Body of pancreas (tissue), 4 donors: ENCODE data around the gene RGS14.

Experiments used
- POLR2A ChIP-seq, 3 donors: fragments of 450-650 bp; IDR thresholded peaks; one replicate each; pipeline ENCODE4 v1.6.1; 2016; ENCODE audit warnings: antibody characterized with exemption in 3 of 3, mild to moderate bottlenecking in 2 of 3
- TF ChIP-seq, protein P1 (sequence below), 7 experiments: fragments of 450-650 bp in 4 of 7; fragments of 200-600 bp in 3 of 7; sonication (generic) in 3 of 7; IDR thresholded peaks; one replicate each; pipeline ENCODE4 v1.5.1; 2016 to 2019; ENCODE audit warnings: antibody characterized with exemption in 7 of 7

GRCh38 chr5:177346820-177347219 is 10.9 kb upstream of the RGS14 start:
- TF ChIP-seq, protein P1, sequence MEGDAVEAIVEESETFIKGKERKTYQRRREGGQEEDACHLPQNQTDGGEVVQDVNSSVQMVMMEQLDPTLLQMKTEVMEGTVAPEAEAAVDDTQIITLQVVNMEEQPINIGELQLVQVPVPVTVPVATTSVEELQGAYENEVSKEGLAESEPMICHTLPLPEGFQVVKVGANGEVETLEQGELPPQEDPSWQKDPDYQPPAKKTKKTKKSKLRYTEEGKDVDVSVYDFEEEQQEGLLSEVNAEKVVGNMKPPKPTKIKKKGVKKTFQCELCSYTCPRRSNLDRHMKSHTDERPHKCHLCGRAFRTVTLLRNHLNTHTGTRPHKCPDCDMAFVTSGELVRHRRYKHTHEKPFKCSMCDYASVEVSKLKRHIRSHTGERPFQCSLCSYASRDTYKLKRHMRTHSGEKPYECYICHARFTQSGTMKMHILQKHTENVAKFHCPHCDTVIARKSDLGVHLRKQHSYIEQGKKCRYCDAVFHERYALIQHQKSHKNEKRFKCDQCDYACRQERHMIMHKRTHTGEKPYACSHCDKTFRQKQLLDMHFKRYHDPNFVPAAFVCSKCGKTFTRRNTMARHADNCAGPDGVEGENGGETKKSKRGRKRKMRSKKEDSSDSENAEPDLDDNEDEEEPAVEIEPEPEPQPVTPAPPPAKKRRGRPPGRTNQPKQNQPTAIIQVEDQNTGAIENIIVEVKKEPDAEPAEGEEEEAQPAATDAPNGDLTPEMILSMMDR (IDR thresholded peaks at IDR 0.05) = no peak
- no peak for TF ChIP-seq POLR2A (IDR thresholded peaks at IDR 0.05)
